ENCODE measurements around the gene BOLA3.

Gene BOLA3

GRCh38 chr2:74178211-74179062, 30.7 kb upstream of the BOLA3 start, which contains the start of gene MOB1A:
TSS of gene MOB1A (minus strand) at chr2:74178879. CDS start at chr2:74178674, 205 bp downstream.
- Mint-ChIP-seq H3K9me3 (no peaks in the 10 kb centered on the region), H3K4me1 (peaks cover 34% of the 10 kb centered on the region), H3K36me3 (ENCODE audit: insufficient read depth) (peaks cover 27% of the 10 kb centered on the region), H3K27me3 (no peaks in the 10 kb centered on the region), H3K4me3 (peak within 1 kb of the TSS; percentile 83), H3K27ac (ENCODE audit: low read depth) (peak within 1 kb of the TSS; percentile 92)
- DNase-seq (ENCODE audit: low spot score in 2 of 2) (peak; percentile 98), ATAC-seq (replicated peaks; ENCODE audit: extremely low read depth, poor library complexity, severe bottlenecking) (peak; percentile 90)

- Mint-ChIP-seq H3K27me3 (no peaks in the 10 kb centered on the region), H3K9me3 (no peaks in the 10 kb centered on the region), H3K27ac (ENCODE audit: low read depth) (peak overlapping the region; percentile 92), H3K4me1 (peaks cover 40% of the 10 kb centered on the region), H3K36me3 (ENCODE audit: insufficient read depth) (peaks cover 30% of the 10 kb centered on the region), H3K4me3 (peak overlapping the region; percentile 83)
- no peak for DNase-seq (ENCODE audit: low spot score in 2 of 2)
- ATAC-seq (replicated peaks; ENCODE audit: extremely low read depth, poor library complexity, severe bottlenecking), result no peak
These were observed 30.0 kb upstream of the BOLA3 start for GRCh38 chr2:74177696-74178095.

GRCh38 chr2:74174909-74175308, 27.2 kb upstream of the BOLA3 start:
- no peak for DNase-seq (ENCODE audit: low spot score in 2 of 2)
- ATAC-seq (replicated peaks; ENCODE audit: extremely low read depth, poor library complexity, severe bottlenecking), result no peak
- Mint-ChIP-seq H3K27me3 (no peaks in the 10 kb centered on the region), H3K36me3 (ENCODE audit: insufficient read depth) (peaks cover 54% of the 10 kb centered on the region), H3K4me1 (peaks cover 50% of the 10 kb centered on the region), H3K9me3 (no peaks in the 10 kb centered on the region), H3K27ac (ENCODE audit: low read depth) (peak overlapping the region; percentile 92), H3K4me3 (peak overlapping the region; percentile 10)

GRCh38 chr2:74168739-74169138, 21.0 kb upstream of the BOLA3 start:
- no peak for ATAC-seq (replicated peaks; ENCODE audit: extremely low read depth, poor library complexity, severe bottlenecking)
- H3K27me3 Mint-ChIP-seq, result no peaks in the 10 kb centered on the region
- H3K36me3 Mint-ChIP-seq (ENCODE audit: insufficient read depth), result peaks cover 81% of the 10 kb centered on the region
- DNase-seq (ENCODE audit: low spot score in 2 of 2), result no peak
- H3K4me3 Mint-ChIP-seq, result no peak overlapping the region
- H3K9me3 Mint-ChIP-seq, result peaks cover 6% of the 10 kb centered on the region
- H3K4me1 Mint-ChIP-seq, result peaks cover 33% of the 10 kb centered on the region
- H3K27ac Mint-ChIP-seq (ENCODE audit: low read depth), result no peak overlapping the region

- Mint-ChIP-seq H3K9me3 (peaks cover 6% of the 10 kb centered on the region), H3K4me3 (no peak overlapping the region), H3K27ac (ENCODE audit: low read depth) (no peak overlapping the region), H3K27me3 (no peaks in the 10 kb centered on the region), H3K36me3 (ENCODE audit: insufficient read depth) (peaks cover 82% of the 10 kb centered on the region), H3K4me1 (peaks cover 19% of the 10 kb centered on the region)
- no peak for ATAC-seq (replicated peaks; ENCODE audit: extremely low read depth, poor library complexity, severe bottlenecking)
- no peak for DNase-seq (ENCODE audit: low spot score in 2 of 2)
These were observed 17.0 kb upstream of the BOLA3 start for GRCh38 chr2:74164761-74165160.

GRCh38 chr2:74162951-74163350, 15.2 kb upstream of the BOLA3 start:
- H3K36me3 Mint-ChIP-seq (ENCODE audit: insufficient read depth), result peaks cover 84% of the 10 kb centered on the region
- H3K9me3 Mint-ChIP-seq, result peaks cover 6% of the 10 kb centered on the region
- H3K4me3 Mint-ChIP-seq, result no peak overlapping the region
- ATAC-seq (replicated peaks; ENCODE audit: extremely low read depth, poor library complexity, severe bottlenecking) (no peak), DNase-seq (ENCODE audit: low spot score in 2 of 2) (no peak)
- H3K27me3 Mint-ChIP-seq, result no peaks in the 10 kb centered on the region
- no peak overlapping the region for H3K27ac Mint-ChIP-seq (ENCODE audit: low read depth)
- peaks cover 18% of the 10 kb centered on the region for H3K4me1 Mint-ChIP-seq

- H3K27me3 Mint-ChIP-seq, result no peaks in the 10 kb centered on the region
- DNase-seq (ENCODE audit: low spot score in 2 of 2) (no peak), ATAC-seq (replicated peaks; ENCODE audit: extremely low read depth, poor library complexity, severe bottlenecking) (no peak)
- H3K27ac Mint-ChIP-seq (ENCODE audit: low read depth), result no peak overlapping the region
- no peaks in the 10 kb centered on the region for H3K9me3 Mint-ChIP-seq
- H3K4me1 Mint-ChIP-seq, result peaks cover 9% of the 10 kb centered on the region
- H3K36me3 Mint-ChIP-seq (ENCODE audit: insufficient read depth), result peaks cover 83% of the 10 kb centered on the region
- no peak overlapping the region for H3K4me3 Mint-ChIP-seq
These were observed 8.1 kb upstream of the BOLA3 start for GRCh38 chr2:74155830-74156229.

GRCh38 chr2:74152954-74153353, 5.2 kb upstream of the BOLA3 start:
- H3K27me3 Mint-ChIP-seq, result no peaks in the 10 kb centered on the region
- ATAC-seq (replicated peaks; ENCODE audit: extremely low read depth, poor library complexity, severe bottlenecking), result no peak
- no peak for DNase-seq (ENCODE audit: low spot score in 2 of 2)
- H3K9me3 Mint-ChIP-seq, result no peaks in the 10 kb centered on the region
- peaks cover 67% of the 10 kb centered on the region for H3K36me3 Mint-ChIP-seq (ENCODE audit: insufficient read depth)
- no peak overlapping the region for H3K4me3 Mint-ChIP-seq
- H3K4me1 Mint-ChIP-seq, result peaks cover 9% of the 10 kb centered on the region
- peak overlapping the region; percentile 2 for H3K27ac Mint-ChIP-seq (ENCODE audit: low read depth)

- no peak overlapping the region for H3K27ac Mint-ChIP-seq (ENCODE audit: low read depth)
- H3K27me3 Mint-ChIP-seq, result no peaks in the 10 kb centered on the region
- H3K9me3 Mint-ChIP-seq, result no peaks in the 10 kb centered on the region
- ATAC-seq (replicated peaks; ENCODE audit: extremely low read depth, poor library complexity, severe bottlenecking) (no peak), DNase-seq (ENCODE audit: low spot score in 2 of 2) (no peak)
- H3K36me3 Mint-ChIP-seq (ENCODE audit: insufficient read depth), result peaks cover 39% of the 10 kb centered on the region
- H3K4me1 Mint-ChIP-seq, result peaks cover 5% of the 10 kb centered on the region
- no peak overlapping the region for H3K4me3 Mint-ChIP-seq
These were observed 2.0 kb upstream of the BOLA3 start for GRCh38 chr2:74149570-74150319.

- DNase-seq (ENCODE audit: low spot score in 2 of 2) (no peak), ATAC-seq (replicated peaks; ENCODE audit: extremely low read depth, poor library complexity, severe bottlenecking) (no peak)
- Mint-ChIP-seq H3K4me1 (peaks cover 5% of the 10 kb centered on the region), H3K4me3 (no peak overlapping the region), H3K27me3 (no peaks in the 10 kb centered on the region), H3K27ac (ENCODE audit: low read depth) (no peak overlapping the region), H3K36me3 (ENCODE audit: insufficient read depth) (peaks cover 35% of the 10 kb centered on the region), H3K9me3 (no peaks in the 10 kb centered on the region)
These were observed 1.5 kb upstream of the BOLA3 start for GRCh38 chr2:74149247-74149525.

- ATAC-seq (replicated peaks; ENCODE audit: extremely low read depth, poor library complexity, severe bottlenecking) (no peak), DNase-seq (ENCODE audit: low spot score in 2 of 2) (no peak)
- Mint-ChIP-seq H3K4me1 (peaks cover 3% of the 10 kb centered on the region), H3K9me3 (no peaks in the 10 kb centered on the region), H3K27me3 (no peaks in the 10 kb centered on the region), H3K4me3 (no peak overlapping the region), H3K36me3 (ENCODE audit: insufficient read depth) (peaks cover 30% of the 10 kb centered on the region), H3K27ac (ENCODE audit: low read depth) (no peak overlapping the region)
These were observed 940 bp upstream of the BOLA3 start for GRCh38 chr2:74148457-74149246.

- H3K9me3 Mint-ChIP-seq, result no peaks in the 10 kb centered on the region
- H3K27ac Mint-ChIP-seq (ENCODE audit: low read depth), result no peak overlapping the region
- H3K27me3 Mint-ChIP-seq, result no peaks in the 10 kb centered on the region
- H3K36me3 Mint-ChIP-seq (ENCODE audit: insufficient read depth), result peaks cover 20% of the 10 kb centered on the region
- ATAC-seq (replicated peaks; ENCODE audit: extremely low read depth, poor library complexity, severe bottlenecking) (peak; percentile 57), DNase-seq (ENCODE audit: low spot score in 2 of 2) (peak in 1 of 2 donors; percentile 22)
- no peaks in the 10 kb centered on the region for H3K4me1 Mint-ChIP-seq
- no peak overlapping the region for H3K4me3 Mint-ChIP-seq
These were observed 584 bp downstream of the BOLA3 start for GRCh38 chr2:74146929-74147726.
